H1 (cell line): ENCODE data around the gene NUMB. TPM values are rescaled to one million over a fixed set of nuclear protein-coding genes. Genes with fewer than 3 reads are reported as not detected.

Experiments used
- BACH1 ChIP-seq: IDR thresholded peaks from 2 replicates; pipeline ENCODE4 v1.6.1; 2012; ENCODE audit warnings: low read length, improper control_type of control experiment
- EP300 ChIP-seq, 2 experiments: IDR thresholded peaks; 1 replicate in 1 of 2; 2 replicates in 1 of 2; pipeline ENCODE4 v1.6.1; 2011 to 2012; ENCODE audit warnings: low read depth in 2 of 2, low read length in 2 of 2, mild to moderate bottlenecking in 2 of 2, borderline replicate concordance in 1 of 2, inconsistent platforms in 1 of 2, moderate library complexity in 1 of 2
- GABPA ChIP-seq: IDR thresholded peaks from 2 replicates; pipeline ENCODE4 v1.6.1; 2011; ENCODE audit warnings: mild to moderate bottlenecking, low read length, moderate library complexity, borderline replicate concordance; ENCODE audit not compliant: insufficient read depth
- MAX ChIP-seq: IDR thresholded peaks from 2 replicates; pipeline ENCODE4 v1.6.1; 2012; ENCODE audit warnings: inconsistent platforms
- PHF8 ChIP-seq: fragments of 200-600 bp; sonication (generic); conservative IDR thresholded peaks from 2 replicates; pipeline ENCODE4 v1.7.1; 2012; ENCODE audit warnings: low read depth, mild to moderate bottlenecking, inconsistent platforms, low read length, moderate library complexity
- POLR2A ChIP-seq, 2 experiments: IDR thresholded peaks; 1 replicate in 1 of 2; 2 replicates in 1 of 2; pipeline ENCODE4 v1.6.1; 2011; ENCODE audit warnings: low read depth in 2 of 2, low read length in 2 of 2, mild to moderate bottlenecking in 2 of 2; ENCODE audit errors: control extremely low read depth in 1 of 2
- RFX5 ChIP-seq: IDR thresholded peaks from 2 replicates; pipeline ENCODE4 v1.6.1; 2011; ENCODE audit warnings: low read depth, low read length, improper control_type of control experiment, borderline replicate concordance
- SAP30 ChIP-seq: fragments of 300-600 bp; sonication (generic); IDR thresholded peaks from 2 replicates; pipeline ENCODE4 v1.7.1; 2012; ENCODE audit warnings: low read length, moderate library complexity, mild to moderate bottlenecking, inconsistent platforms; ENCODE audit not compliant: insufficient read depth, insufficient replicate concordance
- SIX5 ChIP-seq: IDR thresholded peaks from 2 replicates; pipeline ENCODE4 v1.6.1; 2011; ENCODE audit warnings: mild to moderate bottlenecking, low read depth, low read length
- ZNF274 ChIP-seq: IDR thresholded peaks from 2 replicates; pipeline ENCODE4 v1.7.0; 2012; ENCODE audit warnings: low read length, borderline replicate concordance; ENCODE audit errors: extremely low read depth
- polyA plus RNA-seq, 7 experiments: library from polyadenylated mRNA; depleted of rRNA in 3 of 7; stranded (reverse) in 5 of 7; unstranded in 2 of 7; fragments of >200 nt in 5 of 7; fragments of 200-250 nt in 2 of 7; gene quantifications; 1 replicate in 5 of 7; 2 replicates in 1 of 7; 4 replicates in 1 of 7; pipeline versions ENCODE4 v1.2.1 to v1.2.3, GENCODE V29; 2011 to 2013; ENCODE audit warnings: missing spikeins in 2 of 7, mixed read lengths in 2 of 7
- total RNA-seq: library from RNA; stranded (reverse); fragmentation: NEBNext Ultra II Directional; extraction: Animal tissue kit (Norgen Biotek cat#: 25700); gene quantifications from 2 replicates; pipeline ENCODE4 v1.2.1, GENCODE V29; 2021
- TF ChIP-seq, protein P1 (sequence below): fragments of 300-600 bp; sonication (generic); IDR thresholded peaks from 2 replicates; pipeline ENCODE4 v1.7.1; 2012; ENCODE audit warnings: low read length, moderate library complexity, mild to moderate bottlenecking, inconsistent platforms; ENCODE audit not compliant: insufficient replicate concordance

NUMB gene
- total and polyA plus RNA-seq, 2 of the 8 experiments (the other 6 are each of a cell fraction or from before 2014, with no cell fraction given): 54.3 to 78.1 TPM

DNA sequence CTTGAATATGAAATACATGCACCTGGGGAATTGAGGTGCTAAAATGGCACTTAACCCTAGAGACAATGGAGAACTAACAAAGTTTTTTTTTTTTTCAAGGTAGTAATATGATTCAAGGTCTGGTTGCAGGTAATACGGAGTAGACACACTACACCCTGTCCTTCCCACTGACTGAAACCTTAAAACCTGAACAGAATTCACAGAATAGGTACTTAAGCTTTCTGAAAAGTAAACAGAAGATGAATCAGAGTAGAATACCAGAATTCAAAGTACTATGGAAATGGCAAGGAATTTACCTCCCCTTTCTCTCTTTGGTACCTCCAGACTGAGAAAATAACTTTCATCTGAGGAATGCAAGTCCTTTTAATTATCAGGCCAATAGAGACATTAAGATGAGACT, 133.8 kb downstream of the NUMB start (continued):
- TF ChIP-seq, protein P1, sequence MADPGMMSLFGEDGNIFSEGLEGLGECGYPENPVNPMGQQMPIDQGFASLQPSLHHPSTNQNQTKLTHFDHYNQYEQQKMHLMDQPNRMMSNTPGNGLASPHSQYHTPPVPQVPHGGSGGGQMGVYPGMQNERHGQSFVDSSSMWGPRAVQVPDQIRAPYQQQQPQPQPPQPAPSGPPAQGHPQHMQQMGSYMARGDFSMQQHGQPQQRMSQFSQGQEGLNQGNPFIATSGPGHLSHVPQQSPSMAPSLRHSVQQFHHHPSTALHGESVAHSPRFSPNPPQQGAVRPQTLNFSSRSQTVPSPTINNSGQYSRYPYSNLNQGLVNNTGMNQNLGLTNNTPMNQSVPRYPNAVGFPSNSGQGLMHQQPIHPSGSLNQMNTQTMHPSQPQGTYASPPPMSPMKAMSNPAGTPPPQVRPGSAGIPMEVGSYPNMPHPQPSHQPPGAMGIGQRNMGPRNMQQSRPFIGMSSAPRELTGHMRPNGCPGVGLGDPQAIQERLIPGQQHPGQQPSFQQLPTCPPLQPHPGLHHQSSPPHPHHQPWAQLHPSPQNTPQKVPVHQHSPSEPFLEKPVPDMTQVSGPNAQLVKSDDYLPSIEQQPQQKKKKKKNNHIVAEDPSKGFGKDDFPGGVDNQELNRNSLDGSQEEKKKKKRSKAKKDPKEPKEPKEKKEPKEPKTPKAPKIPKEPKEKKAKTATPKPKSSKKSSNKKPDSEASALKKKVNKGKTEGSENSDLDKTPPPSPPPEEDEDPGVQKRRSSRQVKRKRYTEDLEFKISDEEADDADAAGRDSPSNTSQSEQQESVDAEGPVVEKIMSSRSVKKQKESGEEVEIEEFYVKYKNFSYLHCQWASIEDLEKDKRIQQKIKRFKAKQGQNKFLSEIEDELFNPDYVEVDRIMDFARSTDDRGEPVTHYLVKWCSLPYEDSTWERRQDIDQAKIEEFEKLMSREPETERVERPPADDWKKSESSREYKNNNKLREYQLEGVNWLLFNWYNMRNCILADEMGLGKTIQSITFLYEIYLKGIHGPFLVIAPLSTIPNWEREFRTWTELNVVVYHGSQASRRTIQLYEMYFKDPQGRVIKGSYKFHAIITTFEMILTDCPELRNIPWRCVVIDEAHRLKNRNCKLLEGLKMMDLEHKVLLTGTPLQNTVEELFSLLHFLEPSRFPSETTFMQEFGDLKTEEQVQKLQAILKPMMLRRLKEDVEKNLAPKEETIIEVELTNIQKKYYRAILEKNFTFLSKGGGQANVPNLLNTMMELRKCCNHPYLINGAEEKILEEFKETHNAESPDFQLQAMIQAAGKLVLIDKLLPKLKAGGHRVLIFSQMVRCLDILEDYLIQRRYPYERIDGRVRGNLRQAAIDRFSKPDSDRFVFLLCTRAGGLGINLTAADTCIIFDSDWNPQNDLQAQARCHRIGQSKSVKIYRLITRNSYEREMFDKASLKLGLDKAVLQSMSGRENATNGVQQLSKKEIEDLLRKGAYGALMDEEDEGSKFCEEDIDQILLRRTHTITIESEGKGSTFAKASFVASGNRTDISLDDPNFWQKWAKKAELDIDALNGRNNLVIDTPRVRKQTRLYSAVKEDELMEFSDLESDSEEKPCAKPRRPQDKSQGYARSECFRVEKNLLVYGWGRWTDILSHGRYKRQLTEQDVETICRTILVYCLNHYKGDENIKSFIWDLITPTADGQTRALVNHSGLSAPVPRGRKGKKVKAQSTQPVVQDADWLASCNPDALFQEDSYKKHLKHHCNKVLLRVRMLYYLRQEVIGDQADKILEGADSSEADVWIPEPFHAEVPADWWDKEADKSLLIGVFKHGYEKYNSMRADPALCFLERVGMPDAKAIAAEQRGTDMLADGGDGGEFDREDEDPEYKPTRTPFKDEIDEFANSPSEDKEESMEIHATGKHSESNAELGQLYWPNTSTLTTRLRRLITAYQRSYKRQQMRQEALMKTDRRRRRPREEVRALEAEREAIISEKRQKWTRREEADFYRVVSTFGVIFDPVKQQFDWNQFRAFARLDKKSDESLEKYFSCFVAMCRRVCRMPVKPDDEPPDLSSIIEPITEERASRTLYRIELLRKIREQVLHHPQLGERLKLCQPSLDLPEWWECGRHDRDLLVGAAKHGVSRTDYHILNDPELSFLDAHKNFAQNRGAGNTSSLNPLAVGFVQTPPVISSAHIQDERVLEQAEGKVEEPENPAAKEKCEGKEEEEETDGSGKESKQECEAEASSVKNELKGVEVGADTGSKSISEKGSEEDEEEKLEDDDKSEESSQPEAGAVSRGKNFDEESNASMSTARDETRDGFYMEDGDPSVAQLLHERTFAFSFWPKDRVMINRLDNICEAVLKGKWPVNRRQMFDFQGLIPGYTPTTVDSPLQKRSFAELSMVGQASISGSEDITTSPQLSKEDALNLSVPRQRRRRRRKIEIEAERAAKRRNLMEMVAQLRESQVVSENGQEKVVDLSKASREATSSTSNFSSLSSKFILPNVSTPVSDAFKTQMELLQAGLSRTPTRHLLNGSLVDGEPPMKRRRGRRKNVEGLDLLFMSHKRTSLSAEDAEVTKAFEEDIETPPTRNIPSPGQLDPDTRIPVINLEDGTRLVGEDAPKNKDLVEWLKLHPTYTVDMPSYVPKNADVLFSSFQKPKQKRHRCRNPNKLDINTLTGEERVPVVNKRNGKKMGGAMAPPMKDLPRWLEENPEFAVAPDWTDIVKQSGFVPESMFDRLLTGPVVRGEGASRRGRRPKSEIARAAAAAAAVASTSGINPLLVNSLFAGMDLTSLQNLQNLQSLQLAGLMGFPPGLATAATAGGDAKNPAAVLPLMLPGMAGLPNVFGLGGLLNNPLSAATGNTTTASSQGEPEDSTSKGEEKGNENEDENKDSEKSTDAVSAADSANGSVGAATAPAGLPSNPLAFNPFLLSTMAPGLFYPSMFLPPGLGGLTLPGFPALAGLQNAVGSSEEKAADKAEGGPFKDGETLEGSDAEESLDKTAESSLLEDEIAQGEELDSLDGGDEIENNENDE: no peak
- TF ChIP-seq PHF8 (no peak), SIX5 (no peak), ZNF274 (no peak), BACH1 (no peak), EP300 (IDR thresholded peaks at IDR 0.05; ENCODE audit: borderline replicate concordance in 1 of 2, low read depth in 2 of 2, low read length in 2 of 2) (no peak), POLR2A (IDR thresholded peaks at IDR 0.05; ENCODE audit: control extremely low read depth in 1 of 2, low read depth in 2 of 2, low read length in 2 of 2) (no peak), RFX5 (no peak), GABPA (no peak), SAP30 (no peak), MAX (no peak)
